A549 (cell line): Measurements from ENCODE around the gene IL17RE. TPM values are rescaled to one million over a fixed set of nuclear protein-coding genes. Genes with fewer than 3 reads are reported as not detected.

Experiments
- ATAC-seq, 2 experiments: fragments of 200-7000 bp in 1 of 2; fragments of >200 bp in 1 of 2; cut with Nextera tagmentation in 1 of 2; cut with Tn5 transposase in 1 of 2; 3 replicates each; pipeline versions ENCODE4 v1.8.0 to v1.9.1; 2018 to 2020; ENCODE audit warnings: mild to moderate bottlenecking in 1 of 2, moderate library complexity in 1 of 2
- CTCF ChIA-PET: fragments of 300-600 bp; sonication (Branson Sonifier 250); formaldehyde crosslinking; extraction: SDS; loops from one replicate; lab custom pipeline; 2021; ENCODE audit warnings: antibody characterized with exemption, inconsistent platforms; lab: Yijun Ruan, JAX
- POLR2A ChIA-PET: fragments of 350-600 bp; formaldehyde crosslinking; extraction: SDS; loops from one replicate; lab custom pipeline; 2021; ENCODE audit warnings: antibody characterized with exemption, inconsistent platforms; lab: Yijun Ruan, JAX
- DNase-seq, 2 experiments: peaks; one replicate each; pipeline versions ENCODE4 v3.0.0 to v3.0.0-alpha.2; 2011 to 2016; ENCODE audit warnings: low read depth in 1 of 2, low spot score in 1 of 2
- FAIRE-seq: peaks from 2 replicates; lab custom pipeline; 2011; peaks lifted over from hg19 to GRCh38; lab: Jason Lieb, UNC
- H3K27ac ChIP-seq, 2 experiments: fragments of >200 bp; sonication (Bioruptor Twin); formaldehyde crosslinking; 3 replicates each; pipeline ENCODE4 v1.5.1; 2016 to 2017
- H3K4me1 ChIP-seq: fragments of >200 bp; sonication (Bioruptor Twin); formaldehyde crosslinking; 3 replicates; pipeline ENCODE4 v1.6.1; 2016
- H3K4me2 ChIP-seq: fragments of >200 bp; sonication (Bioruptor Twin); formaldehyde crosslinking; 3 replicates; pipeline ENCODE4 v1.6.1; 2016
- H3K4me3 ChIP-seq: fragments of >200 bp; sonication (Bioruptor Twin); formaldehyde crosslinking; 3 replicates; pipeline ENCODE4 v1.5.1; 2016
- H3K9me3 ChIP-seq: fragments of >200 bp; sonication (Bioruptor Twin); formaldehyde crosslinking; 3 replicates; pipeline ENCODE4 v1.6.1; 2016
- BCL3 ChIP-seq: fragments of >200 bp; sonication (Bioruptor Twin); formaldehyde crosslinking; IDR thresholded peaks from 3 replicates; pipeline ENCODE4 v1.6.1; 2016
- EHMT2 ChIP-seq: fragments of 200-600 bp; sonication (generic); IDR thresholded peaks from 2 replicates; pipeline ENCODE4 v1.6.1; 2016; ENCODE audit warnings: antibody characterized with exemption, low read depth, mild to moderate bottlenecking, moderate library complexity
- ELK1 ChIP-seq: fragments of 150-350 bp; IDR thresholded peaks from 2 replicates; pipeline ENCODE4 v1.6.1; 2014; ENCODE audit warnings: low read depth, mild to moderate bottlenecking, low read length
- EP300 ChIP-seq, 2 experiments: fragments of >200 bp; sonication (Bioruptor Twin); formaldehyde crosslinking; IDR thresholded peaks; 2 replicates in 1 of 2; 3 replicates in 1 of 2; pipeline ENCODE4 v1.6.1; 2016 to 2017
- ESRRA ChIP-seq: fragments of 150-350 bp; IDR thresholded peaks from 2 replicates; pipeline ENCODE4 v1.6.1; 2014; ENCODE audit warnings: mild to moderate bottlenecking, low read length, borderline replicate concordance
- FOSL2 ChIP-seq, 2 experiments: fragments of 450-650 bp in 1 of 2; fragments of >200 bp in 1 of 2; sonication (Bioruptor Twin) in 1 of 2; formaldehyde crosslinking; IDR thresholded peaks; 2 replicates each; pipeline versions ENCODE4 v1.5.0 to v1.6.1; 2016 to 2020; ENCODE audit warnings: mild to moderate bottlenecking in 1 of 2, moderate library complexity in 1 of 2
- GATA3 ChIP-seq: IDR thresholded peaks from 2 replicates; pipeline ENCODE4 v1.6.1; 2012; ENCODE audit warnings: borderline replicate concordance
- HDAC2 ChIP-seq: fragments of 200-600 bp; sonication (generic); IDR thresholded peaks from 2 replicates; pipeline ENCODE4 v1.6.1; 2016
- HES2 ChIP-seq: fragments of >200 bp; sonication (Bioruptor Twin); formaldehyde crosslinking; IDR thresholded peaks from 2 replicates; pipeline ENCODE4 v1.6.1; 2016
- HOXB5 ChIP-seq: fragments of 250-450 bp; sonication (Bioruptor Pico); IDR thresholded peaks from 2 replicates; pipeline ENCODE4 v1.5.0; 2020; ENCODE audit warnings: mild to moderate bottlenecking, moderate library complexity
- JUN ChIP-seq, 2 experiments: fragments of >200 bp; sonication (Bioruptor Twin); formaldehyde crosslinking; IDR thresholded peaks; 2 replicates in 1 of 2; 3 replicates in 1 of 2; pipeline ENCODE4 v1.6.1; 2016 to 2017
- JUNB ChIP-seq: fragments of >200 bp; sonication (Bioruptor Twin); formaldehyde crosslinking; IDR thresholded peaks from 2 replicates; pipeline ENCODE4 v1.6.1; 2016
- KDM1A ChIP-seq: fragments of 200-600 bp; sonication (generic); IDR thresholded peaks from 2 replicates; pipeline ENCODE4 v1.6.1; 2016; ENCODE audit warnings: low read depth, mild to moderate bottlenecking
- KDM5A ChIP-seq: fragments of 200-600 bp; sonication (generic); IDR thresholded peaks from 2 replicates; pipeline ENCODE4 v1.6.1; 2016; ENCODE audit warnings: antibody characterized with exemption, mild to moderate bottlenecking
- MAX ChIP-seq: IDR thresholded peaks from 2 replicates; pipeline ENCODE4 v1.6.1; 2012
- MAZ ChIP-seq: fragments of 150-350 bp; IDR thresholded peaks from 2 replicates; pipeline ENCODE4 v1.6.1; 2014; ENCODE audit warnings: antibody characterized with exemption, low read depth, low read length, borderline replicate concordance
- PBX3 ChIP-seq: IDR thresholded peaks from 2 replicates; pipeline ENCODE4 v1.6.1; 2012
- POLR2A ChIP-seq: IDR thresholded peaks from 2 replicates; pipeline ENCODE4 v1.6.1; 2012; ENCODE audit warnings: mild to moderate bottlenecking, low read length
- POLR2AphosphoS2 ChIP-seq: conservative IDR thresholded peaks from 2 replicates; pipeline ENCODE4 v1.6.1; 2012; ENCODE audit warnings: low read length, improper control_type of control experiment, inconsistent platforms
- RAD21 ChIP-seq, 2 experiments: fragments of >200 bp in 1 of 2; sonication (Bioruptor Twin) in 1 of 2; formaldehyde crosslinking in 1 of 2; IDR thresholded peaks in 1 of 2; conservative IDR thresholded peaks in 1 of 2; 2 replicates in 1 of 2; 3 replicates in 1 of 2; pipeline ENCODE4 v1.6.1; 2012 to 2018; ENCODE audit warnings: inconsistent platforms in 1 of 2
- REST ChIP-seq: fragments of 200-600 bp; sonication (generic); IDR thresholded peaks from 2 replicates; pipeline ENCODE4 v1.6.1; 2016; ENCODE audit warnings: antibody characterized with exemption, mild to moderate bottlenecking, moderate library complexity
- SREBF2 ChIP-seq: fragments of 450-650 bp; IDR thresholded peaks from 2 replicates; pipeline ENCODE4 v1.6.1; 2014; ENCODE audit warnings: mild to moderate bottlenecking, moderate library complexity
- TP53 ChIP-seq: fragments of 250-450 bp; sonication (Bioruptor Pico); IDR thresholded peaks from 2 replicates; pipeline ENCODE4 v1.5.0; 2021; ENCODE audit warnings: mild to moderate bottlenecking, moderate library complexity
- USF2 ChIP-seq: fragments of 450-650 bp; IDR thresholded peaks from 2 replicates; pipeline ENCODE4 v1.6.1; 2014; ENCODE audit warnings: antibody characterized with exemption
- ZC3H11A ChIP-seq: fragments of 450-650 bp; IDR thresholded peaks from 2 replicates; pipeline ENCODE4 v1.6.1; 2014; ENCODE audit warnings: antibody characterized with exemption, mild to moderate bottlenecking
- ZFP36 ChIP-seq: fragments of 450-650 bp; IDR thresholded peaks from 2 replicates; pipeline ENCODE4 v1.6.1; 2014; ENCODE audit warnings: borderline replicate concordance; ENCODE audit not compliant: partially characterized antibody
- ZNF302 ChIP-seq: fragments of 250-450 bp; sonication (Bioruptor Pico); IDR thresholded peaks from 2 replicates; pipeline ENCODE4 v1.9.0; 2021; ENCODE audit warnings: inconsistent platforms, mild to moderate bottlenecking, moderate library complexity
- ZSCAN20 ChIP-seq: fragments of 250-450 bp; sonication (Bioruptor Pico); IDR thresholded peaks from 2 replicates; pipeline ENCODE4 v1.8.0; 2022; ENCODE audit warnings: mild to moderate bottlenecking, moderate library complexity
- WGBS: methylation state at CpG from one replicate; pipeline ENCODE4 v1.1.6; 2017; ENCODE audit errors: missing lambda C conversion rate; 5-methylcytosine and 5-hydroxymethylcytosine counted together
- polyA plus RNA-seq, 4 experiments: library from polyadenylated mRNA; depleted of rRNA in 3 of 4; stranded (reverse); fragments of >200 nt; fragmentation: RNase III in 1 of 4; extraction: RNeasy Plus Mini Kit Qiagen cat#74134 plus additional on column Dnase treatment in 1 of 4; gene quantifications; 2 replicates in 3 of 4; 3 replicates in 1 of 4; pipeline ENCODE4 v1.2.3, GENCODE V29; 2011 to 2017

Gene IL17RE
- polyA plus RNA-seq, 2 of the 4 experiments (the other 2 are of a cell fraction) = 0.44 to 0.53 TPM

GRCh38 chr3:9945358-9945757, 42.7 kb downstream of the IL17RE start (continued):
- no peak for TF ChIP-seq EP300 (IDR thresholded peaks at IDR 0.05)
- no peak for TF ChIP-seq POLR2A
- no peak for TF ChIP-seq JUNB
- TF ChIP-seq ZC3H11A = no peak

GRCh38 chr3:9946112-9947024, 43.7 kb downstream of the IL17RE start:
- CTCF ChIA-PET = interaction anchor here (0.5 to 5.2 kb wide), 107 partner anchors 8 to 442 kb away, joined by 3 to 146 read pairs (median 5); partner anchors contain the start of genes ARPC4, CAMK1, CIDEC and CRELD1
- Histone ChIP-seq H3K4me3 (peak overlapping the region; percentile 80), H3K27ac (peak overlapping the region; percentile 95 to 98), H3K4me1 (peaks cover 10% of the 10 kb centered on the region; the same call in 1 of the 3 replicates), H3K4me2 (peak overlapping the region; percentile 92), H3K9me3 (no peaks in the 10 kb centered on the region)
- FAIRE-seq = no peak
- peak; percentile 77 to 91 for ATAC-seq
- DNase-seq = peak; percentile 89 to 95
- POLR2A ChIA-PET = interaction anchor here (0.6 to 2.5 kb wide), 27 partner anchors 8 to 375 kb away, joined by 3 to 53 read pairs (median 4); partner anchors contain the start of genes ARPC4, BRPF1, CRELD1 and EMC3
- WGBS = 3% methylated on average over 47 of the region's 90 CpGs
- no peak for TF ChIP-seq REST
- no peak for TF ChIP-seq FOSL2 (IDR thresholded peaks at IDR 0.05)
- TF ChIP-seq FOSL2 (CRISPR knock-in tag; IDR thresholded peaks at IDR 0.05) = 0 out of 2 replicates have a peak, but pooled peaks have one; percentile 8
- no peak for TF ChIP-seq POLR2AphosphoS2
- no peak; the same call in 1 of the 2 replicates for TF ChIP-seq HDAC2
- TF ChIP-seq EHMT2 = no peak
- no peak for TF ChIP-seq JUNB
- TF ChIP-seq PBX3 = no peak
- peak; percentile 72 to 73; a peak in 4 of 5 replicates for TF ChIP-seq RAD21 (conservative IDR thresholded peaks at IDR 0.05 in 1 of 2, IDR thresholded peaks at IDR 0.05 in 1 of 2)
- TF ChIP-seq ZSCAN20 (CRISPR knock-in tag) = no peak
- peak; percentile 46 to 93; a peak in 3 of 5 replicates for TF ChIP-seq JUN (IDR thresholded peaks at IDR 0.05)
- no peak for TF ChIP-seq ESRRA
- TF ChIP-seq MAX = peak; percentile 73
- no peak for TF ChIP-seq TP53 (CRISPR knock-in tag)
- peak; percentile 67; the same call in 2 of the 3 replicates for TF ChIP-seq BCL3
- TF ChIP-seq ELK1 = no peak
- TF ChIP-seq SREBF2 = no peak
- no peak for TF ChIP-seq ZNF302 (CRISPR knock-in tag)
- peak; percentile 61; the same call in 1 of the 2 replicates for TF ChIP-seq KDM5A
- no peak for TF ChIP-seq KDM1A
- no peak for TF ChIP-seq ZFP36
- TF ChIP-seq GATA3 = 0 out of 2 replicates have a peak, but pooled peaks have one; percentile 9
- TF ChIP-seq HOXB5 (CRISPR knock-in tag) = peak; percentile 25; the same call in 1 of the 2 replicates
- TF ChIP-seq USF2 = 0 out of 2 replicates have a peak, but pooled peaks have one; percentile 11
- TF ChIP-seq MAZ = 0 out of 2 replicates have a peak, but pooled peaks have one; percentile 31
- no peak for TF ChIP-seq HES2
- no peak for TF ChIP-seq ZC3H11A
